ENCODE data around the gene PPP1R27. TPM values are rescaled to one million over a fixed set of nuclear protein-coding genes. Genes with fewer than 3 reads are reported as not detected.

Gene PPP1R27
- total RNA-seq, 1 experiment from 2014 or later: not detected

Other genes with a start within 250 kb of the PPP1R27 start
- 72.7 and 111 TPM in 2 replicates for gene NPLOC4, start 197.9 kb downstream of the PPP1R27 start, total RNA-seq (2014; rRNA removed; shearing (Covaris generic))
- 0.47 TPM in 1 of 2 replicates, not detected in the other for gene TSPAN10, start 197.9 kb downstream of the PPP1R27 start, total RNA-seq (2014; rRNA removed; shearing (Covaris generic))
- not detected in 2 replicates for gene PDE6G, start 178.5 kb downstream of the PPP1R27 start, total RNA-seq (2014; rRNA removed; shearing (Covaris generic))
- gene OXLD1, start 168.4 kb downstream of the PPP1R27 start, total RNA-seq (2014; rRNA removed; shearing (Covaris generic)): 49.7 and 82.3 TPM in 2 replicates
- gene CCDC137, start 168.3 kb downstream of the PPP1R27 start, total RNA-seq (2014; rRNA removed; shearing (Covaris generic)): 41.2 and 48.5 TPM in 2 replicates
- gene ARL16, start 151.3 kb downstream of the PPP1R27 start, total RNA-seq (2014; rRNA removed; shearing (Covaris generic)): 41.0 and 53.3 TPM in 2 replicates
- 126 and 146 TPM in 2 replicates for gene HGS, start 151.0 kb downstream of the PPP1R27 start, total RNA-seq (2014; rRNA removed; shearing (Covaris generic))
- 19.5 and 34.3 TPM in 2 replicates for gene MRPL12, start 131.7 kb downstream of the PPP1R27 start, total RNA-seq (2014; rRNA removed; shearing (Covaris generic))
- gene SLC25A10, start 122.8 kb downstream of the PPP1R27 start, total RNA-seq (2014; rRNA removed; shearing (Covaris generic)): 26.5 and 29.2 TPM in 2 replicates
- not detected in 2 replicates for gene GCGR, start 30.9 kb downstream of the PPP1R27 start, total RNA-seq (2014; rRNA removed; shearing (Covaris generic))
- 154 and 180 TPM in 2 replicates for gene MCRIP1, start 1.8 kb downstream of the PPP1R27 start, total RNA-seq (2014; rRNA removed; shearing (Covaris generic))
- 1,635 and 2,300 TPM in 2 replicates for gene P4HB, start 25.5 kb upstream of the PPP1R27 start, total RNA-seq (2014; rRNA removed; shearing (Covaris generic))
- gene ARHGDIA, start 36.3 kb upstream of the PPP1R27 start, total RNA-seq (2014; rRNA removed; shearing (Covaris generic)): 276 and 304 TPM in 2 replicates
- 482 and 554 TPM in 2 replicates for gene ALYREF, start 56.5 kb upstream of the PPP1R27 start, total RNA-seq (2014; rRNA removed; shearing (Covaris generic))
- gene ANAPC11, start 56.7 kb upstream of the PPP1R27 start, total RNA-seq (2014; rRNA removed; shearing (Covaris generic)): 416 and 712 TPM in 2 replicates
- 0.56 and 0.84 TPM in 2 replicates for gene NPB, start 67.2 kb upstream of the PPP1R27 start, total RNA-seq (2014; rRNA removed; shearing (Covaris generic))
- gene PCYT2, start 76.3 kb upstream of the PPP1R27 start, total RNA-seq (2014; rRNA removed; shearing (Covaris generic)): 68.8 and 74.2 TPM in 2 replicates
- 23.9 and 34.7 TPM in 2 replicates for gene SIRT7, start 83.1 kb upstream of the PPP1R27 start, total RNA-seq (2014; rRNA removed; shearing (Covaris generic))
- gene MAFG, start 92.7 kb upstream of the PPP1R27 start, total RNA-seq (2014; rRNA removed; shearing (Covaris generic)): 25.2 and 30.9 TPM in 2 replicates
- gene PYCR1, start 102.2 kb upstream of the PPP1R27 start, total RNA-seq (2014; rRNA removed; shearing (Covaris generic)): 67.3 and 83.5 TPM in 2 replicates
- not detected in 2 replicates for gene MYADML2, start 112.2 kb upstream of the PPP1R27 start, total RNA-seq (2014; rRNA removed; shearing (Covaris generic))
- 1.4 and 2.4 TPM in 2 replicates for gene NOTUM, start 126.1 kb upstream of the PPP1R27 start, total RNA-seq (2014; rRNA removed; shearing (Covaris generic))
- 38.5 and 55.4 TPM in 2 replicates for gene ASPSCR1, start 142.6 kb upstream of the PPP1R27 start, total RNA-seq (2014; rRNA removed; shearing (Covaris generic))
- 180 and 261 TPM in 2 replicates for gene CENPX, start 187.8 kb upstream of the PPP1R27 start, total RNA-seq (2014; rRNA removed; shearing (Covaris generic))
- 35.2 and 41.2 TPM in 2 replicates for gene LRRC45, start 188.3 kb upstream of the PPP1R27 start, total RNA-seq (2014; rRNA removed; shearing (Covaris generic))
- gene RAC3, start 196.6 kb upstream of the PPP1R27 start, total RNA-seq (2014; rRNA removed; shearing (Covaris generic)): 9.9 TPM in 2 replicates
- 128 and 176 TPM in 2 replicates for gene DCXR, start 202.6 kb upstream of the PPP1R27 start, total RNA-seq (2014; rRNA removed; shearing (Covaris generic))
- 16.7 and 23.8 TPM in 2 replicates for gene RFNG, start 216.8 kb upstream of the PPP1R27 start, total RNA-seq (2014; rRNA removed; shearing (Covaris generic))
- 223 and 226 TPM in 2 replicates for gene GPS1, start 216.8 kb upstream of the PPP1R27 start, total RNA-seq (2014; rRNA removed; shearing (Covaris generic))
- 181 and 210 TPM in 2 replicates for gene DUS1L, start 230.8 kb upstream of the PPP1R27 start, total RNA-seq (2014; rRNA removed; shearing (Covaris generic))

Data from SJSA1 (cell line).